Epithelial cell of proximal tubule (primary cell): ENCODE measurements around the gene CCDC33. TPM values are rescaled to one million over a fixed set of nuclear protein-coding genes. Genes with fewer than 3 reads are reported as not detected.

ENCODE experiments used
- DNase-seq: peaks from one replicate; pipeline ENCODE4 v3.0.0-alpha.2; 2011; ENCODE audit warnings: low read depth
- H3K4me3 ChIP-seq: 2 replicates; pipeline ENCODE4 v1.5.1; 2011; ENCODE audit warnings: low read depth, mild to moderate bottlenecking, low read length
- total RNA-seq: library from RNA; depleted of rRNA; stranded (reverse); fragments of >200 nt; gene quantifications from 2 replicates; pipeline ENCODE4 v1.2.3, GENCODE V29; 2015
- TF ChIP-seq, protein P1 (sequence below): conservative IDR thresholded peaks from 2 replicates; pipeline ENCODE4 v1.5.1; 2012; ENCODE audit warnings: low read depth, mild to moderate bottlenecking, low read length

CCDC33 gene
- total RNA-seq, 1 donor from 2014 or later: 2.5 TPM

DNA sequence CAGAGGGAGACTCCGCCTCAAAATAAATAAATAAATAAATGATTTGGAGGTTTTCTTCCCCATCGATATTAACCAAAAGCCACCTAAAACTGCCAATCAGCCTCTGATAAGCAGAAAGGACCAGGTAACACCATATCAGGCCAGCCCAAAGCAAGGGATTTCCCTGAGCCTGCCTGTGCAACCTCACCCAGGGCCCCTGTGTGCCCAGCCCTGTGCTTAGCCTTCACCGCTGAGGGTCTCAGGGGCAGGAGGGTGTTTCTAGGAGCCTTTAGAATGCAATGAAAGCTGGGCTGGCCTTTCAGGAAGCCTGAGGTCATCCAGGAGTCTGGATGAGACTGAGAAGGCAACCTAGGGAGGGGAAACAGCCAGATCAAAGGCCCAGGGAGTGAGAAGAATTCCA, 95.9 kb downstream of the CCDC33 start:
- no peak overlapping the region for H3K4me3 ChIP-seq
- no peak for DNase-seq
- TF ChIP-seq, protein P1, sequence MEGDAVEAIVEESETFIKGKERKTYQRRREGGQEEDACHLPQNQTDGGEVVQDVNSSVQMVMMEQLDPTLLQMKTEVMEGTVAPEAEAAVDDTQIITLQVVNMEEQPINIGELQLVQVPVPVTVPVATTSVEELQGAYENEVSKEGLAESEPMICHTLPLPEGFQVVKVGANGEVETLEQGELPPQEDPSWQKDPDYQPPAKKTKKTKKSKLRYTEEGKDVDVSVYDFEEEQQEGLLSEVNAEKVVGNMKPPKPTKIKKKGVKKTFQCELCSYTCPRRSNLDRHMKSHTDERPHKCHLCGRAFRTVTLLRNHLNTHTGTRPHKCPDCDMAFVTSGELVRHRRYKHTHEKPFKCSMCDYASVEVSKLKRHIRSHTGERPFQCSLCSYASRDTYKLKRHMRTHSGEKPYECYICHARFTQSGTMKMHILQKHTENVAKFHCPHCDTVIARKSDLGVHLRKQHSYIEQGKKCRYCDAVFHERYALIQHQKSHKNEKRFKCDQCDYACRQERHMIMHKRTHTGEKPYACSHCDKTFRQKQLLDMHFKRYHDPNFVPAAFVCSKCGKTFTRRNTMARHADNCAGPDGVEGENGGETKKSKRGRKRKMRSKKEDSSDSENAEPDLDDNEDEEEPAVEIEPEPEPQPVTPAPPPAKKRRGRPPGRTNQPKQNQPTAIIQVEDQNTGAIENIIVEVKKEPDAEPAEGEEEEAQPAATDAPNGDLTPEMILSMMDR: no peak

- no peak for DNase-seq
- TF ChIP-seq, protein P1: no peak
- no peak overlapping the region for H3K4me3 ChIP-seq
Observed at GRCh38 chr15:74332611-74333010, 96.5 kb downstream of the CCDC33 start.

- no peak for DNase-seq
- TF ChIP-seq, protein P1: no peak
- no peak overlapping the region for H3K4me3 ChIP-seq
Observed at GRCh38 chr15:74333093-74333492, 97.0 kb downstream of the CCDC33 start.

DNA sequence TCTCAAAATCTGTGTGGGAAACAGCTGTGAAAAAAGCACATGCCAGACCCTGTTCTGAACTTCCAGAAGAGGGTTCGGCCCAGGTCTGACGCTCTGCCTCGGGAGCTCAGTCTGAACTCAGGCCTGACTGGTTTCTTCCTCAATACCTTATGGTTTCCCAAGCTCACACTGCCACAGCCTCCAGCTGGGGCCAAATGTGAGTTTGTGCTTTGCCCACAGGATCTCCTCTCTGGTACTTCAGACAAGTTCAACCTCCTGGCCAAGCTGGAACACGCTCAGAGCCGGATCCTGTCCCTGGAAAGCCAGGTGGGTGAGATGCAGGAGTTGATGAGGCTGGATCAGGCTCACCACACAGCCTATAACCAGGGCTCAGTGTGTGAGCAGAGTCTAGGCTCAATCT, 97.5 kb downstream of the CCDC33 start:
- DNase-seq: no peak
- TF ChIP-seq, protein P1: no peak
- no peak overlapping the region for H3K4me3 ChIP-seq

GRCh38 chr15:74334127-74334526, 98.0 kb downstream of the CCDC33 start:
- no peak overlapping the region for H3K4me3 ChIP-seq
- no peak for DNase-seq
- TF ChIP-seq, protein P1: no peak

DNA sequence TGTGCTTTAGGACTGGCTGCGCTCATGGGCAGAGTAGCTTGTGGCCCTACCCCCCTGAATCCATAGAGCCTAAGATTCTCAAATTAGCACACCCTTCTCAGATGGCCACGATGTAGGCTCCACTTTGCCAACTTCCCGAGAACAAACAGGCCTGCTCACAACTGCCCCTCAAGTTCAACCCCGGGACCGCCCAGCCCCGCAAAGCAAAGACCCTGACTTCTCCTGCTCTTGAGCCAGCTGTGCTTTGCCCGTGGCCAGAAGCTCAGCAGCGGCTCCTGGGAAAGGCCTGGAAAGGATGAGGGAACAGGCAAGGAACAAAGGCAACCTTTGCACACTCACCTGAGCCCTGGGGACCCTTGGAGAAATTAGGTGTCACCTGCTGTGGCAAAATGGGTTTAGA, 99.3 kb downstream of the CCDC33 start:
- H3K4me3 ChIP-seq: no peak overlapping the region
- DNase-seq: no peak
- TF ChIP-seq, protein P1: no peak
